Measurements from ENCODE around the gene CHD2.
A peak's percentile ranks its signal among the peaks of the same experiment; 100 is the strongest.

The CHD2 gene

DNA sequence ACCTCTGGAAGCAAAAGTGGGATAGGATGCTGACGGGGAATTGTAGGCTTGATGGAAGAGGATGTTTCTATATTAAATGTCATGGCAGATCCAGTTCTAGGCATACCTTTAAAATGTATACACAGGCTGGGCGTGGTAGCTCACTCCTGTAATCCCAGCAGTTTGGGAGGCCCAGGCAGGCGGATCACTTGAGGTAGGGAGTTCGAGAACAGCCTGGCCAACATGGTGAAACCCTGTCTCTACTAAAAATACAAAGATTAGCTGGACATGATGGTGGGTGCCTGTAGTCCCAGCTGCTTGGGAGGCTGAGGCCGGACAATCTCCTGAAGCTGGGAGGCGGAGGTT is 8.6 kb downstream of the CHD2 start:
- TF ChIP-seq, protein P1, sequence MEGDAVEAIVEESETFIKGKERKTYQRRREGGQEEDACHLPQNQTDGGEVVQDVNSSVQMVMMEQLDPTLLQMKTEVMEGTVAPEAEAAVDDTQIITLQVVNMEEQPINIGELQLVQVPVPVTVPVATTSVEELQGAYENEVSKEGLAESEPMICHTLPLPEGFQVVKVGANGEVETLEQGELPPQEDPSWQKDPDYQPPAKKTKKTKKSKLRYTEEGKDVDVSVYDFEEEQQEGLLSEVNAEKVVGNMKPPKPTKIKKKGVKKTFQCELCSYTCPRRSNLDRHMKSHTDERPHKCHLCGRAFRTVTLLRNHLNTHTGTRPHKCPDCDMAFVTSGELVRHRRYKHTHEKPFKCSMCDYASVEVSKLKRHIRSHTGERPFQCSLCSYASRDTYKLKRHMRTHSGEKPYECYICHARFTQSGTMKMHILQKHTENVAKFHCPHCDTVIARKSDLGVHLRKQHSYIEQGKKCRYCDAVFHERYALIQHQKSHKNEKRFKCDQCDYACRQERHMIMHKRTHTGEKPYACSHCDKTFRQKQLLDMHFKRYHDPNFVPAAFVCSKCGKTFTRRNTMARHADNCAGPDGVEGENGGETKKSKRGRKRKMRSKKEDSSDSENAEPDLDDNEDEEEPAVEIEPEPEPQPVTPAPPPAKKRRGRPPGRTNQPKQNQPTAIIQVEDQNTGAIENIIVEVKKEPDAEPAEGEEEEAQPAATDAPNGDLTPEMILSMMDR (IDR thresholded peaks at IDR 0.05; ENCODE audit: low read depth, low read length, missing control alignments), result no peak
- DNase-seq, result no peak
- peak overlapping the region; percentile 98 for H3K27ac ChIP-seq
- H3K36me3 ChIP-seq (replicated peaks), result peaks cover 7% of the 10 kb centered on the region
- H3K4me3 ChIP-seq (ENCODE audit: low read depth, low read length), result no peak overlapping the region
- no peaks in the 10 kb centered on the region for H3K27me3 ChIP-seq (replicated peaks)
- in situ Hi-C loops (cut with HindIII; ENCODE audit: low pct_ligation_motif_present, low sequenced_read_pairs), result no loop called here

DNA sequence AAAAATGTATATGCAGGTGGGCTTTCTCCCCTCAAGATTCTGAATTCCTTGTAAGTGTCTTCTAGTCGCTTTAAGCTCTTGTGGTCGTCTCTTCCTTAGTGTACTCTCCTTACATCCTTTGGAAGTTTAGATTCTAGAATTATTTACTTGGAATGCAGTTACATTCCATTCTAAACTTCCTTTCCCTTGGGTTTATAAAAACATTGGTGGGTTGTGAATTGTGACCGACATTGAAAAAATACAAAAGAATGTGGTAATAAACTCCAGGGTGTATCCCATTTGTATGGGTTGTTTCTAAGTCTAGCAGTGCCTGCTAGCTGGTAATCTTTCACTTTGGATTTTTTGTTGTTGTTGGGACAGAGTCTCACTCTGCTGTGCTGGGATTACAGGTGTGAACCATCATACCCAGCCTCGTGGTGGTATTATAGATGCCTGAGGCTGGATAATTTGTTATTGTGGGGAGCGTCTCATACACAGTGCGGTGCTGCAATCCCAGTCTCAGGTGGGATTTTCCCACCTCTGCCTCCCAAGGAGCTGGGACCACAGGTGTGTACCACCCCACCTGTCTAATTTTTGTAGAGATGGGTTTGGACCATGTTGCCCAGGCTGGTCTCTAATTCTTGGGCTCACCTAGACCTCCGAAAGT is 9.1 kb downstream of the CHD2 start:
- no peaks in the 10 kb centered on the region for H3K27me3 ChIP-seq (replicated peaks)
- peak overlapping the region; percentile 15 for H3K4me3 ChIP-seq (ENCODE audit: low read depth, low read length)
- H3K27ac ChIP-seq, result peak overlapping the region; percentile 98
- TF ChIP-seq, protein P1 (IDR thresholded peaks at IDR 0.05; ENCODE audit: low read depth, low read length, missing control alignments), result no peak
- in situ Hi-C loops (cut with HindIII; ENCODE audit: low pct_ligation_motif_present, low sequenced_read_pairs), result no loop called here
- DNase-seq, result no peak
- H3K36me3 ChIP-seq (replicated peaks), result peaks cover 7% of the 10 kb centered on the region

DNA sequence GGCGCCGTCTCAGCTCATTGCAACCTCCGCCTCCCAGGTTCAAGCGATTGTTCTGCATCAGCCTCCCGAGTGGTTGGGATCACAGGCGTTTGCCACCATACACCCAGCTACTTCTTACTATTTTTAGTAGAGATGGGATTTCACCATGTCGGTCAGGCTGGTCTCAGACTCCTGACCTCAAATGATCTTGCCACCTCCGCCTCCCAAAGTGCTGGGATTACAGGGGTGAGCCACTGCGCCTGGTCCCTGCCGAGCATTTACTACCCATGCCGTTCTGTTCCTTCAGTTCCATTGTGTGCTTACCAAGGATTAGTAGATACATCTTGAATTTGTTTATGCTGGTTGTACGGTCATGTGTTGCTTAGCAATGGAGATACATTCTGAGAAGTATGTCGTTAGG is 10.3 kb downstream of the CHD2 start:
- peak overlapping the region; percentile 28 for H3K27ac ChIP-seq
- TF ChIP-seq, protein P1 (IDR thresholded peaks at IDR 0.05; ENCODE audit: low read depth, low read length, missing control alignments), result no peak
- in situ Hi-C loops (cut with HindIII; ENCODE audit: low pct_ligation_motif_present, low sequenced_read_pairs), result no loop called here

DNA sequence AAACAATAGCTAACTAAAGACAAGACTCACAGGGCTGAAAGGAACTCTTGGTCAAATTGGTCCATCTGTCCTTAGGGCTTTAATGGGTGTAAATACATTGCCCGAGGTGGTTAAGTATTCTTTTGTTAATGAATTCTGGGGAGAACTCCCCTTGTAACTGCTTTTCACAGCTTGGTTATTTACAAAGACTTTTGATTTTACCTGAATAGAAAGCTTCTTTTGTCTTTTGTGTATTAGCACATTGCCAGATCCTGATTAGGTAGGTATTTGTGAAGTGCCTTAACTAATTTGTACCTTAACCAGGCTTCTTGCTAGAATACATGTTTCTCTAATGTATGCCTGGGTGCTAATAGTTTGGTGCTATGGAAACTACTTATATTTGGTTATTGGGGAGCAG is 14.0 kb downstream of the CHD2 start:
- H3K27ac ChIP-seq, result peak overlapping the region; percentile 59
- in situ Hi-C loops (cut with HindIII; ENCODE audit: low pct_ligation_motif_present, low sequenced_read_pairs), result no loop called here

More for the DNA sequence above, 10.3 kb downstream of the CHD2 start:
- H3K36me3 ChIP-seq (replicated peaks), result peaks cover 7% of the 10 kb centered on the region
- no peaks in the 10 kb centered on the region for H3K27me3 ChIP-seq (replicated peaks)
- no peak overlapping the region for H3K4me3 ChIP-seq (ENCODE audit: low read depth, low read length)
- no peak for DNase-seq

DNA sequence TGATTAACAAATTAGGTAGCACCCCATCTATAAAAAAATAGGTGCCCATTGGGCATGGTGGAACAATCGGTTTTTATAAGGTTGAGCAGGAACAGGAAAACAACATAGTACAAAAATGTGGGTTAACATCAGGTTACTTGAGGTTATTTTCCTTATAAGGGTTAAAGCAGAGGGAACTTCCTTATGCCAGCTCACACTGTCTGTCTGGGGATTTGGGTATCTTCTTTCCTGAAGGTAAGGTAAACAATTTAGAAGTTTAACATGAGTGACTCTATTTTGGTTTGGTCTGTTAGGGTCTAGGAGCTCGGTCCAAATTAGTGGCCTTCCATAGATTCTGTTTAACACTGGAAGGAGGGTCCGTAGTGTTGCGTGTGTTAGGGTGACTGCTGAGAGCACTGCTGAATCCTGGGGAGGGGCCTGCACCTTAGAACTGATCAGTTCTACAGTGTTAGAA is 14.7 kb downstream of the CHD2 start:
- in situ Hi-C loops (cut with HindIII; ENCODE audit: low pct_ligation_motif_present, low sequenced_read_pairs), result no loop called here
- Histone ChIP-seq H3K4me3 (ENCODE audit: low read depth, low read length) (no peak overlapping the region), H3K27ac (peak overlapping the region; percentile 59), H3K36me3 (replicated peaks) (peaks cover 21% of the 10 kb centered on the region), H3K27me3 (replicated peaks) (no peaks in the 10 kb centered on the region)
- TF ChIP-seq, protein P1 (IDR thresholded peaks at IDR 0.05; ENCODE audit: low read depth, low read length, missing control alignments), result no peak
- no peak for DNase-seq

More for the DNA sequence above, 14.0 kb downstream of the CHD2 start:
- no peak for DNase-seq
- Histone ChIP-seq H3K36me3 (replicated peaks) (peaks cover 21% of the 10 kb centered on the region), H3K27me3 (replicated peaks) (no peaks in the 10 kb centered on the region), H3K4me3 (ENCODE audit: low read depth, low read length) (no peak overlapping the region)
- TF ChIP-seq, protein P1 (IDR thresholded peaks at IDR 0.05; ENCODE audit: low read depth, low read length, missing control alignments), result no peak

All from brain microvascular endothelial cell (primary cell).